ENCODE results near the gene RSBN1.

Gene RSBN1

GRCh38 chr1:113812661-113813135, 422 bp upstream of the RSBN1 start:
- DNase-seq (ENCODE audit: low spot score): no peak

GRCh38 chr1:113811156-113811887, 954 bp downstream of the RSBN1 start:
- DNase-seq (ENCODE audit: low spot score): peak; percentile 23

GRCh38 chr1:113809670-113810602, 2.3 kb downstream of the RSBN1 start:
- DNase-seq (ENCODE audit: low spot score): no peak

- no peak for DNase-seq (ENCODE audit: low spot score)
Observed at GRCh38 chr1:113808450-113809195, 3.7 kb downstream of the RSBN1 start.

GRCh38 chr1:113805639-113806038, 6.6 kb downstream of the RSBN1 start:
- DNase-seq (ENCODE audit: low spot score): no peak

- DNase-seq (ENCODE audit: low spot score): no peak
Observed at GRCh38 chr1:113805256-113805531, 7.1 kb downstream of the RSBN1 start.

- DNase-seq (ENCODE audit: low spot score): no peak
Observed at GRCh38 chr1:113804421-113805255, 7.6 kb downstream of the RSBN1 start.

- DNase-seq (ENCODE audit: low spot score): no peak
Observed at GRCh38 chr1:113802367-113803007, 9.8 kb downstream of the RSBN1 start.

GRCh38 chr1:113800487-113800886, 11.8 kb downstream of the RSBN1 start:
- DNase-seq (ENCODE audit: low spot score): no peak

- DNase-seq (ENCODE audit: low spot score): no peak
Observed at GRCh38 chr1:113797472-113797871, 14.8 kb downstream of the RSBN1 start.

- no peak for DNase-seq (ENCODE audit: low spot score)
Observed at GRCh38 chr1:113793878-113794834, 18.1 kb downstream of the RSBN1 start.

- DNase-seq (ENCODE audit: low spot score): no peak
Observed at GRCh38 chr1:113792986-113793385, 19.3 kb downstream of the RSBN1 start.

GRCh38 chr1:113792471-113792870, 19.8 kb downstream of the RSBN1 start:
- no peak for DNase-seq (ENCODE audit: low spot score)

- no peak for DNase-seq (ENCODE audit: low spot score)
Observed at GRCh38 chr1:113788802-113789201, 23.5 kb downstream of the RSBN1 start.

- no peak for DNase-seq (ENCODE audit: low spot score)
Observed at GRCh38 chr1:113787663-113788062, 24.6 kb downstream of the RSBN1 start.

GRCh38 chr1:113786069-113786468, 26.2 kb downstream of the RSBN1 start:
- no peak for DNase-seq (ENCODE audit: low spot score)

- no peak for DNase-seq (ENCODE audit: low spot score)
Observed at GRCh38 chr1:113784104-113784779, 28.0 kb downstream of the RSBN1 start.

- no peak for DNase-seq (ENCODE audit: low spot score)
Observed at GRCh38 chr1:113783254-113784103, 28.8 kb downstream of the RSBN1 start.
